DMS114 treated with DMSO at 0.1 percent for 48 hours (cell line): ENCODE data around the gene MRFAP1.

Experiments used
- DNase-seq: peaks from one replicate; lab custom pipeline; 2025; ENCODE audit not compliant: unreplicated experiment; lab: John Stamatoyannopoulos, UW

Gene MRFAP1

GRCh38 chr4:6689506-6689960 lies 49.0 kb downstream of the MRFAP1 start:
- no peak for DNase-seq
